GM21717 (cell line): Measurements from ENCODE around the gene CGRRF1.

Source experiments
- ATAC-seq: cut with Tn5 transposase; IDR thresholded peaks from one replicate; pipeline ENCODE4 v1.9.1; 2021; ENCODE audit warnings: mild to moderate bottlenecking, moderate library complexity; ENCODE audit not compliant: unreplicated experiment

The CGRRF1 gene

GRCh38 chr14:54547583-54547982 lies 37.9 kb downstream of the CGRRF1 start:
- no peak for ATAC-seq

- ATAC-seq, result no peak
These were observed 38.8 kb downstream of the CGRRF1 start for GRCh38 chr14:54548491-54548890.

GRCh38 chr14:54549862-54550261 lies 40.2 kb downstream of the CGRRF1 start:
- no peak for ATAC-seq

GRCh38 chr14:54550514-54550913 lies 40.8 kb downstream of the CGRRF1 start:
- no peak for ATAC-seq

- no peak for ATAC-seq
These were observed 44.7 kb downstream of the CGRRF1 start for GRCh38 chr14:54554401-54554800.

GRCh38 chr14:54555651-54556050 lies 45.9 kb downstream of the CGRRF1 start:
- ATAC-seq, result no peak

- ATAC-seq, result no peak
These were observed 46.8 kb downstream of the CGRRF1 start for GRCh38 chr14:54556535-54556934.

- ATAC-seq, result no peak
These were observed 52.6 kb downstream of the CGRRF1 start for GRCh38 chr14:54562334-54562733.

GRCh38 chr14:54564071-54564867 lies 54.6 kb downstream of the CGRRF1 start:
- ATAC-seq, result no peak

GRCh38 chr14:54564868-54565784 lies 55.4 kb downstream of the CGRRF1 start:
- ATAC-seq, result peak; percentile 30

GRCh38 chr14:54565785-54566409 lies 56.2 kb downstream of the CGRRF1 start:
- ATAC-seq, result peak; percentile 55

GRCh38 chr14:54566410-54567223 lies 56.9 kb downstream of the CGRRF1 start, which contains the start of gene SAMD4A:
TSS of gene SAMD4A (plus strand) at chr14:54567128. CDS start at chr14:54567917, 789 bp downstream.
- peak; percentile 41 for ATAC-seq

- ATAC-seq, result no peak
These were observed 57.5 kb downstream of the CGRRF1 start for GRCh38 chr14:54567224-54567638.

GRCh38 chr14:54567639-54568561 lies 58.2 kb downstream of the CGRRF1 start:
- ATAC-seq, result no peak

GRCh38 chr14:54568821-54569595 lies 59.3 kb downstream of the CGRRF1 start:
- no peak for ATAC-seq

- ATAC-seq, result no peak
These were observed 60.3 kb downstream of the CGRRF1 start for GRCh38 chr14:54570047-54570446.

- ATAC-seq, result no peak
These were observed 61.1 kb downstream of the CGRRF1 start for GRCh38 chr14:54570631-54571415.

- no peak for ATAC-seq
These were observed 62.6 kb downstream of the CGRRF1 start for GRCh38 chr14:54572316-54572715.
